ENCODE measurements around the gene AKR1A1.

The AKR1A1 gene

GRCh38 chr1:45543581-45544417 is 6.8 kb upstream of the AKR1A1 start:
- no peaks in the 10 kb centered on the region for H3K27me3 Mint-ChIP-seq
- H3K27ac Mint-ChIP-seq, result peak overlapping the region; percentile 27
- H3K4me3 Mint-ChIP-seq, result peak overlapping the region; percentile 35
- H3K4me1 Mint-ChIP-seq (ENCODE audit: low read depth), result peaks cover 32% of the 10 kb centered on the region
- no peaks in the 10 kb centered on the region for H3K9me3 Mint-ChIP-seq
- DNase-seq, result peak; percentile 76
- no peaks in the 10 kb centered on the region for H3K36me3 Mint-ChIP-seq (ENCODE audit: low read depth)

- H3K27me3 Mint-ChIP-seq, result no peaks in the 10 kb centered on the region
Measured at GRCh38 chr1:45544530-45544929, 6.1 kb upstream of the AKR1A1 start.

GRCh38 chr1:45545019-45545493 is 5.6 kb upstream of the AKR1A1 start:
- peaks cover 32% of the 10 kb centered on the region for H3K4me1 Mint-ChIP-seq (ENCODE audit: low read depth)
- no peaks in the 10 kb centered on the region for H3K36me3 Mint-ChIP-seq (ENCODE audit: low read depth)
- DNase-seq, result no peak
- H3K4me3 Mint-ChIP-seq, result peak overlapping the region; percentile 41
- H3K27ac Mint-ChIP-seq, result no peak overlapping the region
- H3K9me3 Mint-ChIP-seq, result no peaks in the 10 kb centered on the region
- no peaks in the 10 kb centered on the region for H3K27me3 Mint-ChIP-seq

More at GRCh38 chr1:45544530-45544929, 6.1 kb upstream of the AKR1A1 start:
- no peak overlapping the region for H3K4me3 Mint-ChIP-seq
- no peaks in the 10 kb centered on the region for H3K36me3 Mint-ChIP-seq (ENCODE audit: low read depth)
- H3K9me3 Mint-ChIP-seq, result no peaks in the 10 kb centered on the region
- no peak for DNase-seq
- H3K4me1 Mint-ChIP-seq (ENCODE audit: low read depth), result peaks cover 32% of the 10 kb centered on the region
- H3K27ac Mint-ChIP-seq, result no peak overlapping the region

DNA sequence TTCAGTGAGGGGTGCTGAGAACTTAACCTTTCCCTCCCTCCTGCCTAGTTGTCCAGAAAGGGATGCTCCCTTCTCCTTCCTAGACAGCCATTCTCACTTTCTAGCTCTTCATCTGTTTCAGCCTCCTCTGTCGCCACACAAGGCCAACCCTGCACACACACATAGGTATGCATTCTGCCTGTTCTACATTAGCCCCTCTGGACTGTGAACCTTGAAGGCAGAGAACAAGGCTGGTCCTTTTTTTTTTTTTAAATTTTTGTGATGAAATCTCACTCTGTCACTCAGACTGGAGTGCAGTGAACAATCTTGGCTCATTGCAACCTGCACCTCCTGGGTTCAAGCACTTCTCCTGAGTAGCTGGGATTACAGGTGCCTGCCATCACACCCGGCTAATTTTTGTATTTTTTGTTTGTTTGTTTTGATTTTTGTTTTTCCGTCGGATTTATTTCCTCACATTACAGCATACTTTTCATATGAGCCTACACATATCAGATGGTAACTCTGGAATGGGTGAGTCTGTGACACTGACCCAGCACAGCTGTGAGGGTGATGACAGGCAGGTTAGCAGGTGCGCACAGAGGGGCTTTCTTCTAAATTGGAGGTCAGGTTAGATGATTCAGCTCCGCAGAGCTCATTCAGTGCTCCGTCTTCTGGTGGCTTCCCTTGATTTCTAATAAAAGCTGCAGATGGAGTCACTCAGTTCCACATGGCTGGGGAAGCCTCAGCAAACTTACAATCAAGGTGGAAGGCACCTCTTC is 4.9 kb upstream of the AKR1A1 start:
- Mint-ChIP-seq H3K4me1 (ENCODE audit: low read depth) (peaks cover 35% of the 10 kb centered on the region), H3K9me3 (no peaks in the 10 kb centered on the region), H3K4me3 (no peak overlapping the region), H3K36me3 (ENCODE audit: low read depth) (peaks cover 4% of the 10 kb centered on the region), H3K27ac (no peak overlapping the region), H3K27me3 (no peaks in the 10 kb centered on the region)
- DNase-seq, result no peak

DNA sequence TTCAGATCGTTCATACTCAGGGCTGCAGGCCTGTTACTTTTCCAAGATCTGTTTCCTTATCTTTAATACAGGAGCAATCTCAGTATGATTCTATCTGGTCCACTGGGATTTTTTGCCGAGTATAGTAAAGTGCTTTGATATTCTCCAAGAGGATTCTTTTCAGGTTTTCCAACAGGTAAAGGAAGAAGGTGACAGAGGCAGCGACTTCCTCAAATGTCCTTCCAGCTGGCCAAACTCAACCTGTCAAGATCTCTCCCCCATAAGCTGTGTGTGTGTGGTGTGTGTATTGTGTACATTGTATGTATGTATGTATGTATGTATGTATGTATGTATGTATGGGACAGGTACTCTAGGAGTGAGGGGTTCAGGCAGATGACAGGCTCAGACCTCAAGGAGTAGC is 1.1 kb downstream of the AKR1A1 start:
- peak overlapping the region; percentile 96 for H3K4me3 Mint-ChIP-seq
- H3K27me3 Mint-ChIP-seq, result no peaks in the 10 kb centered on the region
- peaks cover 44% of the 10 kb centered on the region for H3K36me3 Mint-ChIP-seq (ENCODE audit: low read depth)

DNA sequence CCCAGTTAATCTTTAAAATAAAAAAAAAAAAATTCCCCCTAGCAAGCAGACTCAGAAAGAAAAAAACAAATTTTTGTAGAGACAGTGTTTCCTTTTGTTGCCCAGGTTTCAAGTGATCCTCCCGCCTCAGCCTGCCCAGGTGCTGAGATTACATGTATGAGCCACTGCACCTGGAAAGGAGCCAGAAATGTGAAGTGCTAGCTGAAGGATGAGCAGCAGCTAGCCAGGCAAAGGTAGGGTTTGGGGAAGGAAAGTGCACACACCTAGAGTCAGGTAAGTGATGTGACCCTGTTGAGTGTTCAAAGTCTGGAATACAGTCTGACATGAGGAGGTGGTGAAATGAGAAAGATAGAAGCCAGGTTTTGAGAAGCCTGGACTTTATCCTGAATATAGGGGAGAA is 1.7 kb downstream of the AKR1A1 start:
- DNase-seq, result no peak
- Mint-ChIP-seq H3K36me3 (ENCODE audit: low read depth) (peaks cover 45% of the 10 kb centered on the region), H3K4me1 (ENCODE audit: low read depth) (peaks cover 26% of the 10 kb centered on the region), H3K27ac (peak overlapping the region; percentile 3), H3K27me3 (no peaks in the 10 kb centered on the region), H3K4me3 (peak overlapping the region; percentile 96), H3K9me3 (no peaks in the 10 kb centered on the region)

More for the DNA sequence above, 1.1 kb downstream of the AKR1A1 start:
- Mint-ChIP-seq H3K27ac (peak overlapping the region; percentile 98), H3K4me1 (ENCODE audit: low read depth) (peaks cover 24% of the 10 kb centered on the region), H3K9me3 (no peaks in the 10 kb centered on the region)
- no peak for DNase-seq

- no peak overlapping the region for H3K4me3 Mint-ChIP-seq
- peaks cover 33% of the 10 kb centered on the region for H3K4me1 Mint-ChIP-seq (ENCODE audit: low read depth)
Measured at GRCh38 chr1:45554198-45554597, 3.6 kb downstream of the AKR1A1 start.

GRCh38 chr1:45557422-45557944 is 6.9 kb downstream of the AKR1A1 start:
- Mint-ChIP-seq H3K4me3 (no peak overlapping the region), H3K36me3 (ENCODE audit: low read depth) (peaks cover 67% of the 10 kb centered on the region), H3K27me3 (no peaks in the 10 kb centered on the region), H3K9me3 (no peaks in the 10 kb centered on the region), H3K27ac (peak overlapping the region; percentile 62), H3K4me1 (ENCODE audit: low read depth) (peaks cover 29% of the 10 kb centered on the region)
- no peak for DNase-seq

More at GRCh38 chr1:45554198-45554597, 3.6 kb downstream of the AKR1A1 start:
- DNase-seq, result no peak
- peaks cover 57% of the 10 kb centered on the region for H3K36me3 Mint-ChIP-seq (ENCODE audit: low read depth)
- H3K27me3 Mint-ChIP-seq, result no peaks in the 10 kb centered on the region
- no peaks in the 10 kb centered on the region for H3K9me3 Mint-ChIP-seq
- no peak overlapping the region for H3K27ac Mint-ChIP-seq

DNA sequence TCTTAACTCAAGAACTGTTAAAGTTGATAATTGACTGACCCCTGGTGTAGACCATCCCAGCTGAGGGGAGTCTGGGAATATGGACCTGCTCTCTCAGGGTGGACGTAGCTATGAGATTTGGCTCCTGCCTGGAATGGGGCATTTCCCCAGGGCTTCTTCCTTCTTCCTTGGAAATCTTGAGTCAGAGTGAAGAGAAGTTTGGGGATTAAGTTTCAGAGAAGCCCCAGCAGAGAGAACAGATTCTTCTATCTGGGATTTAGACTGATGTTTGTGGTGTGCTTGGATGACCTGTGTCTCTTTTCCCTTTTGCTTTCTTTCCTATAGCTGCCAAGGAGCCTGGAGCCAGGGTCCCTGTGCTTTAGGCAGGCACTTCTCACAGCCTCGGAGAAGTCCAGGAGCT is 13.2 kb downstream of the AKR1A1 start:
- Mint-ChIP-seq H3K4me3 (no peak overlapping the region), H3K4me1 (ENCODE audit: low read depth) (peaks cover 14% of the 10 kb centered on the region), H3K27ac (peak overlapping the region; percentile 75), H3K27me3 (no peaks in the 10 kb centered on the region), H3K36me3 (ENCODE audit: low read depth) (peaks cover 86% of the 10 kb centered on the region), H3K9me3 (no peaks in the 10 kb centered on the region)
- no peak for DNase-seq

DNA sequence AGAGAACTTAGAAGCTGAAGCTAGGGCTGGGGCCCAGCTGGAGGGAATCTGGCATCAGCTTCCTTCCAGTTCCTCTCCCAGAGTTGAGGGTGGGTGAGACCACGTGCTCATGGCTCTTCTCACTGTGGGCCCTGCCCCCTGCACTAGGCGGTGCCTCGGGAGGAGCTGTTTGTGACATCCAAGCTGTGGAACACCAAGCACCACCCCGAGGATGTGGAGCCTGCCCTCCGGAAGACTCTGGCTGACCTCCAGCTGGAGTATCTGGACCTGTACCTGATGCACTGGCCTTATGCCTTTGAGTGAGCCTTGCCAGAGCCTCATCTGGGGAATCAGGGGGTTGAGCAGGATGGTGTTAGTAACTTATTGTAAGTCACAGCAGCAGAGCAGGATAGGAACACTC is 16.1 kb downstream of the AKR1A1 start:
- H3K9me3 Mint-ChIP-seq, result no peaks in the 10 kb centered on the region
- no peak for DNase-seq
- peaks cover 90% of the 10 kb centered on the region for H3K36me3 Mint-ChIP-seq (ENCODE audit: low read depth)
- peaks cover 3% of the 10 kb centered on the region for H3K4me1 Mint-ChIP-seq (ENCODE audit: low read depth)
- no peaks in the 10 kb centered on the region for H3K27me3 Mint-ChIP-seq
- H3K4me3 Mint-ChIP-seq, result no peak overlapping the region
- H3K27ac Mint-ChIP-seq, result peak overlapping the region; percentile 13

DNA sequence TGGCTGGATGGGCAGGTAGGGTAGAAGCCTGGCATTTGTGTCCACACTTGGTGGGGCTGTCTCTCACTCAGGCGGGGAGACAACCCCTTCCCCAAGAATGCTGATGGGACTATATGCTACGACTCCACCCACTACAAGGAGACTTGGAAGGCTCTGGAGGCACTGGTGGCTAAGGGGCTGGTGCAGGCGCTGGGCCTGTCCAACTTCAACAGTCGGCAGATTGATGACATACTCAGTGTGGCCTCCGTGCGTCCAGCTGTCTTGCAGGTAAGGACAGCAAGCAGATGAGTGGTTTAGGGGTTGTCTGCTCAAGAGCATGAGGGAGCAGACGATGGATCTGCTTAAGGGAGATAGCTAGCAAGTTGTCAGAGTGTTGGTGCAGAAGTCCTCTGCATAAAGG is 17.3 kb downstream of the AKR1A1 start:
- Mint-ChIP-seq H3K27me3 (no peaks in the 10 kb centered on the region), H3K4me1 (ENCODE audit: low read depth) (no peaks in the 10 kb centered on the region), H3K27ac (peak overlapping the region; percentile 14), H3K4me3 (no peak overlapping the region), H3K36me3 (ENCODE audit: low read depth) (peaks cover 79% of the 10 kb centered on the region), H3K9me3 (no peaks in the 10 kb centered on the region)
- DNase-seq, result no peak

DNA sequence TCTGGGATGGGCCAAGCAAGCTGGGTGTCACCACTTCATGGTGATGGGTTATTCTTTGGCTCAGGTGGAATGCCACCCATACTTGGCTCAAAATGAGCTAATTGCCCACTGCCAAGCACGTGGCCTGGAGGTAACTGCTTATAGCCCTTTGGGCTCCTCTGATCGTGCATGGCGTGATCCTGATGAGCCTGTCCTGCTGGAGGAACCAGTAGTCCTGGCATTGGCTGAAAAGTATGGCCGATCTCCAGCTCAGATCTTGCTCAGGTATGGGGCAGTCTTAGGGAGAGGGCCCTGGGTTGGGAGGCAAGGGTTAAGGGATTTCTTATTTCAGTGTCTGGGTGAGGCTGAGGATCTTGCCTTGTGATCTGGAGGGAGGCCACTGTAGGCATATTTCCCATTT is 17.8 kb downstream of the AKR1A1 start:
- Mint-ChIP-seq H3K27me3 (no peaks in the 10 kb centered on the region), H3K27ac (peak overlapping the region; percentile 14), H3K4me3 (no peak overlapping the region), H3K4me1 (ENCODE audit: low read depth) (no peaks in the 10 kb centered on the region), H3K9me3 (no peaks in the 10 kb centered on the region), H3K36me3 (ENCODE audit: low read depth) (peaks cover 74% of the 10 kb centered on the region)
- no peak for DNase-seq

- H3K9me3 Mint-ChIP-seq, result no peaks in the 10 kb centered on the region
- DNase-seq, result no peak
- H3K36me3 Mint-ChIP-seq (ENCODE audit: low read depth), result peaks cover 65% of the 10 kb centered on the region
- H3K4me3 Mint-ChIP-seq, result no peak overlapping the region
- H3K27me3 Mint-ChIP-seq, result no peaks in the 10 kb centered on the region
- H3K27ac Mint-ChIP-seq, result peak overlapping the region; percentile 4
- H3K4me1 Mint-ChIP-seq (ENCODE audit: low read depth), result no peaks in the 10 kb centered on the region
Measured at GRCh38 chr1:45569571-45569961, 18.9 kb downstream of the AKR1A1 start.

DNA sequence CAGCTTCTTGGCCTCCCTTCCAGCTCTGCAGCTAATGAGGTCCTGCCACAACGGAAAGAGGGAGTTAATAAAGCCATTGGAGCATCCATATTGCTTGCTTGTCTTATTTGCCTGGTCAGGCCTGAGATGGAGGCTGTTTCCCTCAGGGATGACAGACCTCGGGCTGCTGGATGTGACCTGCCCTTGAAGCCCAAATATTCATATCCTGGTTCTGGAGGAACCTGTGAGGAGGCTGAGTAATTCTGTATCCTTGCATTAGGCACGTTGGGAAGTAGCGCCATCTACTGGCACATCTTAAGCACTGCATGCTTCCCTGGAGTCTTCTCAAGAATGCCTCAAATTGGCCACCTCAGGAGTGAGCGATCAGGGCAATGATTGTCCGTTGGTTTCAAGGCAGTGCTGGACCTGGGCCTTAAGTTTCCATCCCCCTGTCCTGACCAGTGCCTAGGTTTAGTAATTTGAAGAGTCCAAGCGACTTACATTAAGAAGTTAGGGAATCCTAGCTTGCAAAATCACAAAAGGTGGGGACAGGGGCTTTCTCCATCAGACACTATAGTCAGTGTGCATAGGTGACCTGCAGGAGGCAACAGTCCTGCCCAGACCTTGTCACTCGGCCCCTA is 19.4 kb downstream of the AKR1A1 start:
- Mint-ChIP-seq H3K27ac (peak overlapping the region; percentile 4), H3K36me3 (ENCODE audit: low read depth) (peaks cover 65% of the 10 kb centered on the region)

More for the DNA sequence above, 19.4 kb downstream of the AKR1A1 start:
- peak; percentile 77 for DNase-seq
- no peaks in the 10 kb centered on the region for H3K4me1 Mint-ChIP-seq (ENCODE audit: low read depth)
- no peaks in the 10 kb centered on the region for H3K9me3 Mint-ChIP-seq
- no peak overlapping the region for H3K4me3 Mint-ChIP-seq
- H3K27me3 Mint-ChIP-seq, result no peaks in the 10 kb centered on the region

Measured in activated T-cell treated with anti-CD3 and anti-CD28 coated beads, Interleukin-2, amount 50 U/mL, for 24 hours (primary cell).